GM19455 (cell line): ENCODE data around the gene DRICH1.
"Not testable (repeated sequence)": the region's sequence is repeated elsewhere in the genome, so short reads cannot be mapped to it uniquely, and the experiment has no call there.

Source experiments
- ATAC-seq: cut with Tn5 transposase; IDR thresholded peaks from one replicate; pipeline ENCODE4 v1.9.1; 2021; ENCODE audit not compliant: unreplicated experiment

The DRICH1 gene

GRCh38 chr22:23569716-23570115, 62.4 kb downstream of the DRICH1 start:
- ATAC-seq = no peak

GRCh38 chr22:23569291-23569690, 62.8 kb downstream of the DRICH1 start:
- ATAC-seq = no peak

GRCh38 chr22:23566705-23567475, 65.2 kb downstream of the DRICH1 start:
- ATAC-seq = no peak

GRCh38 chr22:23565915-23566704, 66.0 kb downstream of the DRICH1 start:
- no peak for ATAC-seq

- ATAC-seq = no peak
Measured at GRCh38 chr22:23565305-23565914, 66.7 kb downstream of the DRICH1 start.

- ATAC-seq = no peak
Measured at GRCh38 chr22:23564276-23564675, 67.8 kb downstream of the DRICH1 start.

- ATAC-seq = no peak
Measured at GRCh38 chr22:23563111-23563510, 69.0 kb downstream of the DRICH1 start.

GRCh38 chr22:23562186-23562585, 69.9 kb downstream of the DRICH1 start:
- no peak for ATAC-seq

GRCh38 chr22:23561025-23561510, 71.1 kb downstream of the DRICH1 start:
- not testable (repeated sequence) for ATAC-seq

GRCh38 chr22:23560215-23560614, 71.9 kb downstream of the DRICH1 start:
- not testable (repeated sequence) for ATAC-seq
